HK-2 (cell line): Measurements from ENCODE around the gene ARMC9.
"Not testable (repeated sequence)": the region's sequence is repeated elsewhere in the genome, so short reads cannot be mapped to it uniquely, and the experiment has no call there.

Experiments
- DNase-seq: peaks from one replicate; pipeline ENCODE4 v3.0.0-alpha.2; 2018; ENCODE audit not compliant: unreplicated experiment

The ARMC9 gene

GRCh38 chr2:231198291-231199173, at the start of gene ARMC9:
ARMC9 (plus strand) TSS chr2:231198631; CDS start chr2:231206239, 7,608 bp downstream.
- peak; percentile 82 for DNase-seq

GRCh38 chr2:231152800-231153557, 45.5 kb upstream of the ARMC9 start:
- DNase-seq = no peak

- DNase-seq = no peak
Observed at GRCh38 chr2:231159306-231159705, 39.1 kb upstream of the ARMC9 start.

GRCh38 chr2:231160701-231161100, 37.7 kb upstream of the ARMC9 start:
- no peak for DNase-seq

GRCh38 chr2:231161252-231161839, 37.1 kb upstream of the ARMC9 start:
- DNase-seq = no peak

- peak; percentile 45 for DNase-seq
Observed at GRCh38 chr2:231161877-231162329, 36.5 kb upstream of the ARMC9 start.

- no peak for DNase-seq
Observed at GRCh38 chr2:231163011-231163410, 35.4 kb upstream of the ARMC9 start.

- no peak for DNase-seq
Observed at GRCh38 chr2:231163414-231164095, 34.9 kb upstream of the ARMC9 start.

GRCh38 chr2:231167745-231168459, 30.5 kb upstream of the ARMC9 start:
- no peak for DNase-seq

GRCh38 chr2:231168460-231169139, 29.8 kb upstream of the ARMC9 start:
- no peak for DNase-seq

- no peak for DNase-seq
Observed at GRCh38 chr2:231169488-231169887, 28.9 kb upstream of the ARMC9 start.

- no peak for DNase-seq
Observed at GRCh38 chr2:231170055-231170454, 28.4 kb upstream of the ARMC9 start.

GRCh38 chr2:231172025-231172424, 26.4 kb upstream of the ARMC9 start:
- DNase-seq = no peak

GRCh38 chr2:231174211-231174651, 24.2 kb upstream of the ARMC9 start:
- DNase-seq = no peak

GRCh38 chr2:231176066-231176465, 22.4 kb upstream of the ARMC9 start:
- no peak for DNase-seq

GRCh38 chr2:231177156-231178025, 21.0 kb upstream of the ARMC9 start:
- DNase-seq = no peak

- DNase-seq = not testable (repeated sequence)
Observed at GRCh38 chr2:231178805-231179204, 19.6 kb upstream of the ARMC9 start.

GRCh38 chr2:231181860-231182512, 16.4 kb upstream of the ARMC9 start:
- peak; percentile 55 for DNase-seq

GRCh38 chr2:231182513-231182899, 15.9 kb upstream of the ARMC9 start:
- DNase-seq = no peak
